Measurements from ENCODE around the gene ICAM2.

ICAM2 gene

DNA sequence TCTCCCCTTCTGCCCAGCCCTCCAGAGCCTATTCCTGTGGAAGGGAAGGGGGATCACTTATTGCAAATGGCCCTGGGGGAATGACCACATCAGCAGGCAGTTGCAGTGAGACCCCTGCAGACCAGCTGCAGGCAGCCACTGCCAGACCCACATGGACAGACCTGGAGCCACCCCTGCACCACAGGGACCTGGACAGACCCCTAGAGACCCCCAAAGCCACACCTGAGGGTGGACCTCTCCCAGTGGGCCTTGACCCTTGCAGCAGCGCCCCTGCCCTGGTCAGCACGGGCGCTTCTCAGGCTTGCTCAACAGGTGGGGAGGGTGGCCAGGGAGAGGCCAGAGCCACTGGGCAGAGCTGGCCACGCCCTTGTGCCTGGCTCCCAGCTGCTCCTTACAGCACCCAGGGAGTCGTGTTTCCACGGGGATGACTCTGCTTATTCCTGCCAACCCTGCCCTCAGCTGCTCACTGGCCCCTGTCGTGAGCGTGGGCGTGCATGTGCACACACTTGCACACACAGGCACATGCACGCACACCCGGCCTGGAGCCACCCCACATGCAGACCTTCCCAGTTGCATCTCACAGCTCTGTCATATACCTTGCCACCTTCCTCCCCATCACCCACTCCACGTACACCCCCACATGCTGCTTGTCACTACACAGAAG, 46.4 kb downstream of the ICAM2 start:
- no peak for DNase-seq

DNA sequence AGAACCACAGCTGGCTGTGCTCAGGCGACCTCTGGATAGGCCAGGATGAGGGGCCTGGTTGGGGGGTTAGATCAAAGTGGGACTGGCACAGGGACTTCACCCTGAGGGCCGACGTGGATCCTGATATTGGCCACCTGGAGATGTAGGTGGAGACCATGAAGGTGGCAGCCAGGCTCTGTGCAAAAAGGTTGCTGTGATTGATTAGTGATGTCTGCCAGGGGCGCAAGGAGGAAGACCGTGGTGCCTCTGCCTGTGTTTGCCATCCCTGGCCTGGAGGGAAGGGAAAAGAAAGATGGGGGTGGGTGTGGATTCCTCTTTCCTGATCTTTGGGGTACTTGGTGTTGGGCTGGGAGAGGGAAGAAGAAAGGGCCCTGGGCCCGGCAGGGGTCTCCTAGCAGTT, 47.2 kb downstream of the ICAM2 start:
- no peak for DNase-seq

DNA sequence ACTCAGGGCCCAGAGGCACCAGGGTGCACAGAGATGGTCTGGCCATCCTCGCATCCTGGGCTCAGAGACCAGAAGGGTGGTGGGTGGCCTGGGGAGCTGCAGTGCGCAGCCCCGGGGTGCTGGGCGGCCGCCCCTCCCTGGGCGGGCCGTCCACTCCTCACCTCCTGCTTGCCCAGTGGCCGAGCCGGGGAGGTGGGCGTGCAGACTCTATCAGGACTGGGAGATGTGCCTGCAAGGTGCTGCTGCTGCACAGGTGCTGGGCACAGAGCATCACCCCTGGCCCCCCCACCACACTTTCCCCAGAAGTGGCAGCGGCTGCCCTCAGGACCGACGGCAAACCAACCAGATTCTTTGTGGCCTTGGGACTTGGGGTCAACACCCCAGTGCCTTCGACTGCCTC, 47.6 kb downstream of the ICAM2 start, which contains the start of gene SCN4A:
TSS of gene SCN4A (minus strand) at position 123 of the 400 bp plus-strand sequence. CDS start at position 46, 77 bp downstream.
- no peak for DNase-seq

GRCh38 chr17:63969278-63969677, 51.2 kb downstream of the ICAM2 start:
- DNase-seq = no peak

GRCh38 chr17:63967953-63968352, 52.5 kb downstream of the ICAM2 start:
- DNase-seq = no peak

DNA sequence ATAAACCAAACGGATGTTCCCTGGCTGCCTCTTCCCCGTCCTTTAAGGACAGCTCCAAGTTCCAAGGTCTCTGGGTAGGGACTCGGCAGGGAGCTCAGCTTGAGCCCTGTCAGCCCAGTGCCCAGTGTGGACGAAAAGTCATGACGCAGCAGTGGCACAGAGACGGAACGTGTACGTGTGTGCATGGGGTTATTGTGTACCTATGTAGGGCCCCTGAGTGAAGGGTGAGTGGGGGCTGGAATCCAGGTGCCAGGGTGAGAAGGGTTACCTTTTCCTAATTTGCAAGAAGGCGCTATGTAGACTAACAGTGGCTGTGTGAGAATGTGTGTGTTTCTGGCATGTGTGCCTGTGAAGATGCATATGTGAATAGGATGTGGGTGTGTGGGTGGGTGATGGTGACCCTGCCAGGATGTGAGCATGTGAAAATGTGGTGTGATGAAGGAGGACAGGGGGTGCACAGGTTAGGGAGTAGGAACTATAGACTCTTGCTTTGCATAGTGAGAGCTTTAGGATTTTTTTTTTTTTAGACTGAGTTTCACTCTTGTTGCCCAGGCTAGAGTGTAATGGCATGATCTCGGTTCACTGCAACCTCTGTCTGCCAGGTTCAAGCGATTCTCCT, 53.7 kb downstream of the ICAM2 start:
- DNase-seq = peak in 1 of 5 donors; percentile 30

DNA sequence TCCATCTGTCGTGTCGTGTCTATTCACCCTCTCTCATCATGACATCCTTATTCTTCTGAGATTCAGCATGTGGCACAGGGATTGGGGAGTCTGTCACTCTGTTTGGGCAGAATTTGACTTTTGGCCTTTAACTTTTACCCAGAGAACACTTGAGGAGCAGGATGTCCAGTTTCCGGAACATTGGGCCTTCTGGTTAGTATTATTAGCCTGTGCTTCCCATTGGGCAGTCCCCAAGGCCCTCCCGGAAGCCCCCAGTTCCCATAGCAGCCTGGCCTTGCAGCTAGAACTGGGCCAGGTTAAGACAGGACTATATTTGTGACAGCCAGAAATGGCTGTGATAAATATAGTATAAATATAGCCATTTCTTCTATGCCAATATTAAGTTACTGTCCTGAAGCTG, 57.3 kb downstream of the ICAM2 start:
- no peak for DNase-seq

DNA sequence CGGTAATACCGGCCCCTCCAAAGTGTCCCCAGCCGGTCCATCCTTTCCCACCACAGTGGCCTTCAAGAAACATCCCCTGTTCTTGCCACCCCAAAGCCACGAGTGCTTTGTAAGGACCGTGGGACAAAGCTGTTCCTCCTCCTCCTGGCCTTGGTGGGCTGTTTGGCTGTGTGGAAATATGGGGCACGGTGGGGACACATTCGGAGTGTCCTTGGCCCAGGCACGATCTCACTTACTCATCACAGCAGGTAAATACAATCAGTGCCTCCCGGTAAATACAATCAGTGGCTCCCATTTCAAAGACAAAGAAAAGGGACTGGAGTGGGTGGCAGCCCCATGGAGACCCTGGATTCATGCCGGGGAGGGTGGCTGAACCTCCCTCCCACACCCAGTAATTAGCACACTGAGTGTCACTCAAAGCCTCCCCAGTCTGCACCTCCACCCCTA, 58.1 kb downstream of the ICAM2 start:
- DNase-seq = no peak

DNA sequence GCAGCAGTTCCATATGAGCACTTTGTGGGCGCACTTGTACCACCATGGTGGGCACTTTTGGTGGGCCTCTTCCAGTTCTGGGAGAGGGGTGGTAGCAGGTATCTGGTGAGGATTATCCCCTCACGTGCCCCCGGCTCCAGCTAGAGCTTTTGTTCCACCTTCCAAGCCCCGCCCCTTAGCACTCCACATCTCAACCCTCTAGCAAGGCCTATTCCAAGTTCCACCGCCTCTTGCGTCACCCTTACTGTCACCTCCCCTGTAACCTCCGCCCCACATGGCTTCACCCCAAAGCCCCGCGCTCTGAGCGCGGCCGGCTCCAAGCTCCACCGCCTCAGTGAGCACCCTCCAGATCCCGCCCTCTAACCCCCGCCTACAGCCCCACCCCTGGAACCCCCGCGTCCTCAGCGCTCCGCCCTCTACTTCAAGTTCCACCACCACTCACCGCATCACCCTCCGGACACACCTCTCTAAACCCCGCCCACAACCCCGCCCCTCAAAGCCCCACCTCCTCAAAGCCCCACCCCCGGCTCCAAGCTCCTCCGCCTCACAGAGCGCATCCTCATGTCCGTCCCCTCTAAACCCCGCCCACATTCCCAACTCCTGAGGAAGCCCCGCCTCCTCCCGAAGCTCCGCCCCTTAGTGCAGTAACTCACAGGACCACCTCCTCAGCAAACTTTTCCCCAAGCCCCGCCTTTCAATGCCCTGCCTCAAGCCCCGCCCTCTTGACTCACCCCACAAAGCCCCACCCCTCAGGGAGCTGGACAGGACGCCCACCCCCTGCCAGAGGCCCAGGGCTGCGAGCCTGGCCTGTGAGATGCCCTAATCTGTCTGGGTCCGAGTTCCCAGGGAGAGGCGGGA, 58.8 kb downstream of the ICAM2 start:
- DNase-seq = peak in 4 of 5 donors; percentile 20 to 38 (median 26)

DNA sequence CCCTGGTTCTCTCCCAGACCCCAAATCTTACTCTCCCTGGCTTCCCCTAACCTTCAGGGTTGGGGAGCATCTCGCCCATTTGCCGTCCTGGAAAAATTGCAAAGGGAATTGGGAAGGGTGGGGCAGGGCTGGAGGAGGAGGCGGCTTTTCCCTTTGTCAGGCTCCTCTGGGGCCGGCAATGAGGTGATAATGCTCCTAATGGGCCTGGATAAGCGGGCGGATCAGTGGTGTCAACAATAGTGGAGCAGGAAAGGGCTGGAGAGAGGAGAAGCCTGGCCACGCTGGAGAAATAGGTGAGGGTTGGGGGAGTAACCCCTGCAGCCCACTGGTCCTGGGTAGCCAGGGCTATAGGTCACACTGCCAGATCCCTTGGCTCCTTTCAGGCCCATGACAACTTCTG, 60.0 kb downstream of the ICAM2 start:
- no peak for DNase-seq

GRCh38 chr17:63960006-63960405, 60.4 kb downstream of the ICAM2 start:
- DNase-seq = no peak

GRCh38 chr17:63956296-63956920, 64.0 kb downstream of the ICAM2 start:
- no peak for DNase-seq

- no peak for DNase-seq
These were observed 64.6 kb downstream of the ICAM2 start for GRCh38 chr17:63955791-63956190.

GRCh38 chr17:63955232-63955631, 65.2 kb downstream of the ICAM2 start:
- DNase-seq = no peak

- peak in 1 of 5 donors; percentile 44 for DNase-seq
These were observed 65.9 kb downstream of the ICAM2 start for GRCh38 chr17:63954402-63955063.

Data from T-helper 1 cell (primary cell).